HEK293 (cell line): ENCODE data around the gene MTHFS.

Experiments
- CTCF ChIP-seq: fragments of 450-650 bp; formaldehyde crosslinking; IDR thresholded peaks from 2 replicates; pipeline ENCODE4 v1.5.1; 2016; ENCODE audit warnings: missing biosample characterization, missing genetic modification characterization
- SETDB1 ChIP-seq: IDR thresholded peaks from one replicate; pipeline ENCODE4 v1.6.1; 2017; ENCODE audit warnings: mild to moderate bottlenecking, low read length, moderate library complexity, mixed read lengths; ENCODE audit not compliant: insufficient read length
- ZBTB6 ChIP-seq: fragments of 450-650 bp; formaldehyde crosslinking; IDR thresholded peaks from 2 replicates; pipeline ENCODE4 v1.5.1; 2017; ENCODE audit warnings: missing biosample characterization, missing genetic modification characterization

- TF ChIP-seq ZBTB6: no peak
- TF ChIP-seq CTCF (tag by site-specific recombination): no peak
- TF ChIP-seq SETDB1: no peak
Measured at GRCh38 chr15:79883579-79884203, 13.1 kb downstream of the MTHFS start.
